Measurements from ENCODE around the gene FBRS.

Gene FBRS

GRCh38 chr16:30665155-30665829 is 7.1 kb downstream of the FBRS start:
- TF ChIP-seq CEBPB (IDR thresholded peaks at IDR 0.05): no peak

- TF ChIP-seq TAF1 (IDR thresholded peaks at IDR 0.05; ENCODE audit: low read depth) (no peak), CREB1 (IDR thresholded peaks at IDR 0.05; ENCODE audit: low read depth) (no peak), NFIC (IDR thresholded peaks at IDR 0.05) (no peak), ZBTB7A (IDR thresholded peaks at IDR 0.05; ENCODE audit: low read depth) (no peak)
These were observed 7.6 kb downstream of the FBRS start for GRCh38 chr16:30665830-30666190.

- no peak for TF ChIP-seq CREB1 (IDR thresholded peaks at IDR 0.05; ENCODE audit: low read depth)
- no peak for TF ChIP-seq TCF12 (IDR thresholded peaks at IDR 0.05; ENCODE audit: low read depth)
- TF ChIP-seq ZBTB7A (IDR thresholded peaks at IDR 0.05; ENCODE audit: low read depth): no peak
- no peak for TF ChIP-seq NFIC (IDR thresholded peaks at IDR 0.05)
- TF ChIP-seq TAF1 (IDR thresholded peaks at IDR 0.05; ENCODE audit: low read depth): no peak
- TF ChIP-seq FOXM1 (IDR thresholded peaks at IDR 0.05; ENCODE audit: borderline replicate concordance, low read depth): no peak
- TF ChIP-seq CEBPB (IDR thresholded peaks at IDR 0.05): no peak
- no peak for TF ChIP-seq RAD21 (IDR thresholded peaks at IDR 0.05; ENCODE audit: low read depth)
- no peak for TF ChIP-seq USF1 (IDR thresholded peaks at IDR 0.05)
- no peak for TF ChIP-seq MAX (IDR thresholded peaks at IDR 0.05)
- TF ChIP-seq YY1 (IDR thresholded peaks at IDR 0.05; ENCODE audit: low read depth): no peak
- no peak for TF ChIP-seq EP300 (IDR thresholded peaks at IDR 0.05; ENCODE audit: borderline replicate concordance)
- TF ChIP-seq TEAD4 (IDR thresholded peaks at IDR 0.05): no peak
- no peak for TF ChIP-seq EGR1 (IDR thresholded peaks at IDR 0.05)
- no peak for TF ChIP-seq REST (IDR thresholded peaks at IDR 0.05; ENCODE audit: low read depth)
These were observed 8.4 kb downstream of the FBRS start for GRCh38 chr16:30666681-30667080.

GRCh38 chr16:30667361-30667905 is 9.2 kb downstream of the FBRS start:
- TF ChIP-seq TEAD4 (IDR thresholded peaks at IDR 0.05) (no peak), CREB1 (IDR thresholded peaks at IDR 0.05; ENCODE audit: low read depth) (no peak), USF1 (IDR thresholded peaks at IDR 0.05) (no peak), TCF12 (IDR thresholded peaks at IDR 0.05; ENCODE audit: low read depth) (no peak), REST (IDR thresholded peaks at IDR 0.05; ENCODE audit: low read depth) (no peak), TAF1 (IDR thresholded peaks at IDR 0.05; ENCODE audit: low read depth) (no peak), EP300 (IDR thresholded peaks at IDR 0.05; ENCODE audit: borderline replicate concordance) (no peak), CEBPB (IDR thresholded peaks at IDR 0.05) (no peak), YY1 (IDR thresholded peaks at IDR 0.05; ENCODE audit: low read depth) (no peak), NFIC (IDR thresholded peaks at IDR 0.05) (no peak), MAX (IDR thresholded peaks at IDR 0.05) (no peak), RAD21 (IDR thresholded peaks at IDR 0.05; ENCODE audit: low read depth) (no peak)

- no peak for TF ChIP-seq MAX (IDR thresholded peaks at IDR 0.05)
- no peak for TF ChIP-seq FOXM1 (IDR thresholded peaks at IDR 0.05; ENCODE audit: borderline replicate concordance, low read depth)
- TF ChIP-seq RAD21 (IDR thresholded peaks at IDR 0.05; ENCODE audit: low read depth): no peak
- TF ChIP-seq CEBPB (IDR thresholded peaks at IDR 0.05): no peak
- no peak for TF ChIP-seq YY1 (IDR thresholded peaks at IDR 0.05; ENCODE audit: low read depth)
- TF ChIP-seq CREB1 (IDR thresholded peaks at IDR 0.05; ENCODE audit: low read depth): no peak
- TF ChIP-seq USF1 (IDR thresholded peaks at IDR 0.05): no peak
- TF ChIP-seq TEAD4 (IDR thresholded peaks at IDR 0.05): no peak
- no peak for TF ChIP-seq NFIC (IDR thresholded peaks at IDR 0.05)
- TF ChIP-seq ZBTB7A (IDR thresholded peaks at IDR 0.05; ENCODE audit: low read depth): no peak
- TF ChIP-seq EP300 (IDR thresholded peaks at IDR 0.05; ENCODE audit: borderline replicate concordance): no peak
- no peak for TF ChIP-seq TCF12 (IDR thresholded peaks at IDR 0.05; ENCODE audit: low read depth)
- no peak for TF ChIP-seq EGR1 (IDR thresholded peaks at IDR 0.05)
- TF ChIP-seq TAF1 (IDR thresholded peaks at IDR 0.05; ENCODE audit: low read depth): no peak
- TF ChIP-seq REST (IDR thresholded peaks at IDR 0.05; ENCODE audit: low read depth): no peak
These were observed 10.2 kb downstream of the FBRS start for GRCh38 chr16:30668393-30668792.

Data from Ishikawa (cell line).